ENCODE results near the gene MRPL55.
A peak's percentile ranks its signal among the peaks of the same experiment; 100 is the strongest.

MRPL55 gene

DNA sequence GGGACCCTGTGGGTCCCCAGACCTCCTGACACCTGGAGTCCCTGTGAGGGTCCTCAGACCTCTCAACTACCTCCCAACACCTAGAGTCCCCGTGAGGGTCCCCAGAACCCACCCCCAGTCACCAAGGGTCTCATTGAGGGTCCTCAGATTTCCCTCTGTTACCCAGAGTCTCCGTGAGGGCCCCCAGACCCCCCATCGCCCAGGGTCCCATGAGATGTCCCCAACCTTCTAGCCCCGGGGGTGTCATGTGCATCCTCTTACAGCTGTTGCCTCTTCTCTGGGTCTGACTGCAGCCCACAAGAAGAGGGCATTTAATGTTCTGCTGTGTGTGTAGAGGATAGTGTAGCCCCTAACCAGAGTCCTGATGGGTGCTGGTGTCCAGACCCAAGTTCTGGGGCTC lies 38.7 kb upstream of the MRPL55 start:
- no peak for DNase-seq

DNA sequence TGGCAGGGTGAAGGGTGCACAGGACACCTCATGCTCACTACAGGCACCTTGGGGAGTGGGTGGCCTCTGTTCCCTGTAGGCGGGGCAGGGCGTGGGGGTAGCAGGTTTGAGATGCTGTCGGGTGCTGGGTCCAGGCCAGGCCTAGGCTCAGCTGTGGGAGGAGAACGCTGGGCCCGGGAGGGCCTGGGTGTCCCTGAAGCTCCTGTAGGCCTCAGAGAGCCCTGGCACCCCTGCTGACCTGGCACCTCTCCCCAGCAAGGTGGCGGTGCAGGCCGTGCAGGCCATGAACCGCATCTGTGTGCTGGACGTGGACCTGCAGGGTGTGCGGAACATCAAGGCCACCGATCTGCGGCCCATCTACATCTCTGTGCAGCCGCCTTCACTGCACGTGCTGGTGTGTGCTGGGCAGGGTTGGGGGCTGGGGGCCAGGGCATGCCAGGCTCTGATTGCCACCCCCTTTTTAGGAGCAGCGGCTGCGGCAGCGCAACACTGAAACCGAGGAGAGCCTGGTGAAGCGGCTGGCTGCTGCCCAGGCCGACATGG lies 38.1 kb upstream of the MRPL55 start:
- no peak for DNase-seq

DNA sequence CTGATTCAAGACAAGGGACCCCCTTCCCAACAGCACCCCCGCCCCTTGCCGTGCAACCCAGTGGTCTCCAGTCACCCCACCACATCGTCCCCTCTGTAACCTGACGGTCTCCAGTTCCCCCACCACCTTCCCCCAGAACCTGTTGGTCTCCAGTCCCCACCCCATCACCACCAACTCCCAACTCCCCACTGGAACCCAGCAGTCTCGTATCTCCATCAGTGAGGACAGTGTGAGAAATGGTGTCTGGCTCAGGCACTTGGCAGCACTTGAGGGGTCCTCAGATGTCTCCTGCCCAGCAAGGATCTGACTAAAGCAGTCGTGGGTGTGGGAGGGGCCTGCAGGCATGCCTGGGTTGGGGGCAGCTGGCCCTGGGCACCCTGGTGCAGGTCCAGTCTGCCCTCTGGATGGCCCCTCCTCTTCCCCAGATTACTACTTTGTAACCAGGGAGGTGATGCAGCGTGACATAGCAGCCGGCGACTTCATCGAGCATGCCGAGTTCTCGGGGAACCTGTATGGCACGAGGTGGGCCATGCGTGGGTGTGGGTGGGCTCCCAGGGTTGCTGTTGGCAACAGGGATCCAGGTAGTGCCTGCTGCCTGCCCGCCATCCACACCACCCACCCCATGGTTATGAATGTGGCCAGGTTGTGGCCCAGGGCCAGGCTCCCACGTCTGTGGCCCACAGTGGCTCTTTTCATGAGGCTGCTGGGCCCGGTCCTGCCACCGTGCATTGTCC lies 37.5 kb upstream of the MRPL55 start:
- DNase-seq, result no peak

DNA sequence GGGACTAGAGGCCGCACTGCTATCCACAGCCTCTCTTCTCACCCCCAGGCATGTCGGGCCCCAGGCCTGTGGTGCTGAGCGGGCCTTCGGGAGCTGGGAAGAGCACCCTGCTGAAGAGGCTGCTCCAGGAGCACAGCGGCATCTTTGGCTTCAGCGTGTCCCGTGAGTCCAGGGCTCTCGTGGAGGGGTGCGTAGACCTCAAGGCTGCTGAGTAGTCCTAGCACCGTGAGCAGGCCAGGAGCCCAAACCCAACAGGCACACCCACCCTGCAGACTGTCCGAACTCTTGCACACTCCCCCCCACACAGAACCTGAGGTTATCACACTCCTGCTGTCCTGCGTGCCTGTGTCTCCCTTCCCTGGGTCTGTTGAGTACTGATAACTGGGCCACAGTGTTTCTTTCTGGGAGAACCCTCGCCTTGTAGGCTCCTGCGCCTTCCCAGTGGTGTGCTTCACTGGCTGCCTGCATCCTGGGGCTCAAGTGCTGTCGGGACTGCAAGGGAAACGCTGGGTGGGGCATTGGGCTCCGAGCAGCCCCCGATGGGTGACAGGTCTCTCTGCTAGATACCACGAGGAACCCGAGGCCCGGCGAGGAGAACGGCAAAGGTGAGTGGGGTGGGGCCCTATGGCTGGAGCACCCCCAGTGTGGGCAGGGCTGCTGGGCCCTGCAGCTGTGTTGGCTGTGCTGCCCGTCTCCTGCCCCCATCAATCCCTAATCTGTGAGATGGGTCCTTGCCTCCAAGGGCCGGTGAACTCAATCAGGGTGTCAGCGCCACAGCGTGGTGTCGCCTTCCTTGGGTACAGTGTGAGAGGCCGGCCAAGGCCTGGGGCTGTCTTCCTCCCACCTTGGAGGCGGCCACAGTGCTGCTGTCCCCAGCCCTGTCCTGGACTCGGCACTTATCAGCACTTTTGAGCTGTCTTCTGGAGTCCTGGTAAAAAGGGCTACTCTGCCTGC lies 36.6 kb upstream of the MRPL55 start:
- no peak for DNase-seq

DNA sequence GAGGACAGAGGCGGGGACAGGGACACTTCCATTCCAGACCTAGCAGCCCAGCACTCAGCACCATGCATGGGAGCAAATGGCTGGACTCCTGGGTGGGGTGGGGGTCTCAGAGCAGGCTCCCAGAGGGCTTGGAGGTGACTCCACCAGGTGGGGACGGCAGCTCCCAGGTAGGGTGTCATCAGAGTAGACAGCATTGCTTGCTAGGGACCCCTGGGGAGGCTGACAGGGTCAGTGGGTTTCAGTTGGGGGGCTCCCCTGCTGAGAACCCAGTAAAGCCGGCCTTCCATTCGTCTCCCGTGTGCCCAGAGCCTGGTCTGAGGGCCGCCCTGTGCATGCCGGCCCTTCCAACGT lies 35.9 kb upstream of the MRPL55 start:
- no peak for DNase-seq

DNA sequence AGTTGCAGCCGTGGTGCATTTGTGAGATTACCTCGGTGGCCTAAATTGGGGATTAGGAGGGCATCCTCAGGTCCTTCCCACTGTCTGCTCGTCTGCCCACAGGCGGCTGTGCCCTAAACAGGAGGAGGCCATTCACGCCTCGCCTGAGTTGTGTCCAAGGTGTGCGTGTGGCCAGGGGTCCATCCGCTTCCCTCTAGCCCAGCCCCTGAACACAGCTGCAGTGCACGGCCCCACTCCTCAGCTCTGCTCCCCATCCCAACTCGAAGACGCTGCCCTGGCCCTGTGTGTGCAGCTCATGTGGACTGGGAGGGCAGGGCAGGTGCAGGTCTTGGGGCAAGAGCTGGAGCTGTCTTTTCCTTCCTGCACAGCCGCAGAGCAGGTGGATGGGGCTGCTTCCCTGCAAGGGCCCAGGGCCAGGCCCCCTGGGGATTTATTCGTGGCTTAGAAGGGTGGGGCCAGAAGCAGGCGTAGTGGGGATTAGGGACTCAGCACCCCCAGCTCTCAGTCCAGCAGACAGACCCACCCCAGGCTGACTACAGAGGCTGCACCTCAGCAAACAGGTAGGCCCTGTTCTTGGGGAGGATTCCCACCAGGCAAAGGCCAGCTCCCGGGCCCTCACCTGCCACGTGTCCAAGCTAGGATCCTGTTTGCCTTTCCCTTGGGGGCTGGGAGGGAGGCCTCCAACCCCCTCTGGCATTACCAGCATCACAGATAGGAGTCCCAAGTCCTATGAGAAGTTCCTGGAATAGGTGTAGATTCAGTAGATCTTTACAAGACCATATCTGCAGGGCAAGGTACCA lies 35.3 kb upstream of the MRPL55 start:
- DNase-seq, result no peak

DNA sequence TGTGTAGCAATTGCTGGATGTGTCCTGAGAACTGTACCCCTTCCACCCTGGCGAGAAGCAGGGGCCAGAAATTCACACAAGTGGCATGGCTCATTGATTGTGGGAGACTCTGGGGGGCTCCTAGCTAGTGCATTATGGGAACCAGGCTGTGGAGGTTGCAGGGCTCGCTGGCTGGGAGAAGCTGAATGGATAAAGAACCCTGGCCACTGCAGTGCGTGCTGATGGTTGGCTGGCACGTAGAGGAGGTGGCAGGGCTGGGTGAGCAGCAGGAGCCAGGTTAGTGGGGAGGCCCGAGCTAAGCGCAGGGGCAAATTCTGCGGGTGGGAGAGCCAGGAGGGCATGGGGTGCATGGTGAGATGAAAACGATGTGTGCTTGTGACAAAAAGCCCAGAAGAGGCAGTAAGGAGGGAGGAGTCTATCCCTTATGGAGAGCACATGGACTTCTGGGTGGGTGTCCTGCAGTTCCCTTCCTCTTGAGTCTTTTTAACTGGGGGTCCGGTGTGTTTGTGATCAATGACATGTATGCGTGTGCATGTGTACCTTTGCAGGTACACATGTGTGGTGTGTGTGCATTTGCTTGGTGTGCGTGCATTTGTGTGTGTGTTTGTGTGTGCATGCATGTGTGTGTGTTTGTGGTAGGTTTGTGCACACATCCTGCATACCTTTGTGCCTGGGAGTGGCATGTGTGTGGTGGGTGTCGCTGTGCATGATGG lies 34.5 kb upstream of the MRPL55 start:
- no peak for DNase-seq

DNA sequence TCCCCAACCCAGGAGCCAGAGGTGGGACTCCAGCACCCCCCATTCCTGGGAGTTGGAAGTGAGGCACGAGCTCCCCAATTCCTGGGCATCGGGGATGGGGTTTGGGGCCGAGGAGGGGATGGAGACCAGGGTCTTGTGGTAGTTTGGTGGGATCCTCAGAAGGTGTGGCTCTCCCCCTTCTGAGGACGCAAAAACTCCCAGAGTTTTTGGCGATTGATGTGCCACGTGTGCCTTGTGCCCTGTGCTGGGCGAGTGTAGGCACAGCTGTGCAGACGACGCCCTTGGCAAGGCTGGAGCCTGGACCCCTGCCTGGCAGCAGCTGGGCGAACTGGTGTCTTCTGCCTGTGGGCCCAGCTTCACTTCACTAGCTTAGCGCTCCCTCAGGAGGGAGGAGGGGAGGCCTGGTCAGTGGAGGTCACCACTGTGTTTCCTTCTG lies 33.6 kb upstream of the MRPL55 start:
- no peak for DNase-seq

DNA sequence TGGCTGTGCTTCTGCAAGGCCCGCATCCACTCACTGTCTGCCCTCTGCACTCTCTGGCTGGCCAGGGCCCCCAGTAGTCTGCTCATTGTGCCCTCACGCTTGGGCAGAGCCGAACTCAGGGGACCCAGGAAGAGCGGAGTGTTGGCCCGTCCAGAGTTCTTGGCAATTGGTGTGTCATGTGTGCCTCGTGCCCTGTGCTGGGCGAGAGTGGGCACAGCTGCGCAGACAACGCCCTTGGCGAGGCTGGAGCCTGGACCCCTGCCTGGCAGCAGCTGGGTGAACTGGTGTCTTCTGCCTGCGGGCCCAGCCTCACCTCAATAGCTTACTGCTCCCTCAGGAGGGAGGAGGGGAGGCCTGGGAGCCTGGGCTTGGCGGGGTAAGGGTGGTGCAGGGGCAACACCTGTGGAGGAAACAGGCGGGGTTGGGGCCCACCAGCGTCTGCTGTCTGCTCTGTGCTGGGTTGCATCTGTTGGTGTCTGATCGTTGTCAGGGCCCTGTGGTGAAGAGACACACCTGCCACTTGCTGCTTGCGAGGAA lies 33.1 kb upstream of the MRPL55 start:
- DNase-seq, result no peak

DNA sequence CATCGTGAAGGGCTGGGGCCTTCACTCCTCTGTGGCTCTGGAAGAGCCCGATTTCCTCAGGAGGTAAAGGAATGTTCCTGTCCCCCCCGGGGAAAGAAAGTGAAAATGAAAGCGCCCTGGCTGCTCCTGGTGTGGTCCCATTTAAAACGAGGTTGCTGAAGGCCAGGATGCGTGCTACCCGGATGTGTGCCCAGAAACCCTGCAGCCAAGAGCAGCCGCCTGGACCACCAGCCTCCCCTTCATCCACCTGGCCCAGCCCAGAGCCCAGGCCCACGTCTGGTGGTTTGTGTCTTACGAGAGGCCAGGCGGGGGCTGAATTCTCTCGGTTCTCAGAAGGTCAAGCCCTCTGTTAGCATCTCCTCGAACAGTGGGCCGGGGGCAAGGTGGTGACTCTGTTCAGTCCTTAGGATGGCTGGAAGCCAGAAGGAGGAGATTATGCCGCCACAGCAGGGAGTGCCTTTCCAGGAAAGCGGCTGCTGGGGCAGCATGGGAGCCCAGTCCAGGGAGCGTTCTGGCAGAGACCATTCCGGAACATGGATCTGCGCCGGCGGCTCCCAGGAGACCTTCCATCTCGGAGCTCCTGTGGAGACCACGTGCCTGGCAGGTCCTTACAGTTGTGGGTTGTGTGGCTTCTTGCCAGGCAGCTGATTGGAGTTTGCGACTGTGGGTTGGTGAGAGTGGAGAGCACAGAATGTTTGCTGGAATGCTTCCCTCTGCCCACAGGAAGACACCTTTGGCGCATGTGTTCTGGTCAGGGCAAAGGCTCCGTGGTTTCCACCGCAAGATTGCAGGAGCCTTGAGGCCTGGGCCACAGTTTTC lies 32.3 kb upstream of the MRPL55 start:
- peak; percentile 31 for DNase-seq

DNA sequence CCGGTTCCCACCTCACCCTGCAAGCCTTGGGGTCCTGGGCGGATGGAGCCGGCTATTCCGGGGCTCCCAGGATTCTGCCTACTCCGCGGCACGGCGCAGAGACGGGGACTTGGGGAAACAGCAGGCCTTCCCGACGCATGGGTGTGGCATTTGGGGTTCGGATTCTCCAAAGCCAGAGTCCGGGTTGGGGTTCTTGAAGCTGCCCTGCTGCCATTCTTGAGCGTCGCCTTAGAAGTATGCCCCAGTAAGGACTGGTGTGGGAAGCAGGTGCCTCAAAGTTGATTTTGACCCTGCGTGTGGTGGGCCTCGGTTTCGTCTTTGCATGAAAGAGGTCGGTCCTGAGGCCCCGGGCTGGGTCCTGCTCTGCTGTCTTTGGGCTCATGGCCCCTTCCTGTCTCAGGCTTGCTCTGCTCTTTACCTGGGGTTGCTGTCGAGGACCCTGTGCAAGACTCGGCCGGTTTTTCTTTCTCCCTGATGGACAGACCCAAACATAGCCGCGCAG lies 31.7 kb upstream of the MRPL55 start:
- no peak for DNase-seq

DNA sequence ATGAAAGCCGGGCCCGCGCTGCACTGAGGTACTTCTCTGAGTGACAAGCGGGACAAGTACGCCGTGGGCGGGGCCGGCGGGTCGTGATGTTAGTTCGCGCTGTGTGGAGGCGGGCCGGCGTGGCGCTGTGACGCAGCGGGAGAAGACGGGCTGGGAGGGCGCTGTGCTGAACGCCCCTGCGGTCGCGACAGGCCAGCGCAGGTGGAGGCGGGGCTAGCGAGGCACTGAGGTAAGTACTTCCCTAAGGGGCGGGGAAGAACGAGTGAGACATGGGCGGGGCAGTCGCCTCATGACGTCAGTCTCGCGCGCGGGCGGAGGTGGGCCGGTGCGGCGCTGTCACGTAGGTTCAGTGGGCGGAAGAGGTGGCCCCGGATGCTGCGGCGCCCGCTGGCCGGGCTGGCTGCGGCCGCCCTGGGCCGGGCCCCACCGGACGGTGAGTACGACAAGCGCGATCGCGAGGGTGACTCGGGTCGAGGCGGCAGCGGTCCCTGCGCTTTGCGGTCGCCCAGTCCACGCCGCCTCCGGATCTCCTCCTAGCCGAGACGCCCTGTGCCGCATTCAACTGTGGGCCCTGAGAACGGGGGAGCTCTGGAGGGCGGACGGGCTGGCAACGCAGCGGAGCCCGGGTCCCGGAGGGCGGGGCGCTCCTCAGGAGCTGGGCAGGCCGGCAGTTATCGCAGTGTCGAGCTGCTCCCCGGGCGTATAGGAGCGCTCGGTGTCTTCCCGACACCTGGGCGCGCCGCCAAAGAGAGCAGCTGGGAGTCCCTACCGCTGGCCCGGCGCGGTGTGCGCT lies 31.0 kb upstream of the MRPL55 start, which contains the start of gene GUK1:
Gene GUK1 (plus strand): TSS at position 349 of the 793 bp plus-strand sequence. CDS start 24 bp downstream, at position 373.
- DNase-seq, result peak; percentile 100

DNA sequence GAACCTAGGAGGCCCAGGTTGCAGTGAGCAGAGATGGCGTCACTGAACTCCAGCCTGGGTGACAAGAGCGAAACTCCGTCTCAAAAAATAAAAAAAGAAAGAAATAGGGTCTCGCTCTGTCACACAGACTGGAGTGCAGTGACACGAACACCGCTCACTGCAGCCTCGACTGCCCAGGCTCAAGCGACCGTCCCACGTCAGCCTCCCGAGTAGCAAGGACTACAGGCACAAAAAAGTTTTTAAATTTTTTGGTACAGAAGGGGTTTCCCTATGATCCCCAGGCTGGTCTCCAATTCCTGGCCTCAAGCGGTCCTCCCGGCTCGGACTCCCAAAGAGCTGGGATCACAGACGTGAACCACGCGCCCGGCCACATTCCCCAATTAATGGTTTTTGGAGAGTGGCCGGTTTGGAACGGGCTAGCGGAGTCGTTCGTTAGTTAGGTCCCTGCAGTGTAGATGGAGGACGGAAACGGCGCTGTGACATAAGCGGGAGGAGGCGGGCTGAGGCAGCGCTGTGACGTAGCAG lies 30.4 kb upstream of the MRPL55 start:
- DNase-seq, result no peak

DNA sequence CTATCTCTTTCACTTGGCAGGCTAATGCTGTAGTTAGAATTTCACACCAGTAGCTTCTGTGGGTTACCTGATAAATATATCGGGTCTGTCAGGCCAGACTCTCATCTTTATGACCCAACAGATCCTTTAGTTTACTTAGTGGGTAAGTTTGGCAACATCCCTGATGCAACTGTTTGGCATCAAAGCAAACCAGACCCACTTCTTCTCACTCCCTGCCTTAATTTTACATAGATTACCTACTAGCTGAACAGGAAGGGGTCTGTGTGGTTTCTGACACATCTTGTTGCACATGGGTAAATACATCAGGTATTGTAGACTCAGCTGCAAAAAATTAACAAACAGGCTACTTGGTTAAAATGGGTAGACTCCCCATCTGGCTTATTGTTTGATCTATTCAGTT lies 27.8 kb upstream of the MRPL55 start:
- no peak for DNase-seq

DNA sequence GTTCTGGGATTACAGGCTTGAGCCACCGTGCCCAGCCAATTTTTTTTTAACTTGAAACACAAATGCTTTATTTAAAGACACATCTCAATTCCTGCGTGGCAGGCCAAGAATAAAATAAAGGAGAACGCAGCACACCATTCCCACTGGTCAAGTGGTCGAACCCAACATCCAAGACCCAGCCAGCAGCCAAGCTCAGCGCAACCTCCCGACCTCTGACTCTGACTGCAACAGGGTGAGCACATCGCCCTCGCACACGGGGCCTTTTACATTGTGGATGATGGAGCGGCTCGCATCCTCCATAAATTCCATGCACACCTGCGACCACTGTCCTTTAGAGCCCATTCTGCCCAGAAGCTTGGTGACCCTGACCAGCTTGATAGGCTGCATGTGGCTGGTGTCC lies 25.5 kb upstream of the MRPL55 start:
- DNase-seq, result no peak

DNA sequence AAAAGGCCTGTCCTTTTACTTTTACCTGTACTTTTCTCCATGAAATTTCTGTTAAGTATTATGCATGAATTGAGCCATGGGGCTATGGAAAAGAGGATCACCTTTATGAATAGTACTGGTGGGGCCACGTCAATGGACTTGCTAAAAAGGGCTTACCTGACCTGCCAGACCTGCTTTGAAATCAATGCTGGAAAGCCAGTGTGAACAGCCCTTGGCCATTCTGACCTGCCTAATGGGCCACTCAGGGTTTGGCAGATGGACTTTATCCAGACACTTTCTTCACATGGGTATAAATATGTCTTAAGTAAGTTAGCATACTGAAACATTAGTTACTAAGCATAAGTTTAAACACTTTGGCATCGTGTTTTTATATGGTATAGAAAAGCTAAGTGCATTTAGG lies 22.7 kb upstream of the MRPL55 start:
- no peak for DNase-seq

DNA sequence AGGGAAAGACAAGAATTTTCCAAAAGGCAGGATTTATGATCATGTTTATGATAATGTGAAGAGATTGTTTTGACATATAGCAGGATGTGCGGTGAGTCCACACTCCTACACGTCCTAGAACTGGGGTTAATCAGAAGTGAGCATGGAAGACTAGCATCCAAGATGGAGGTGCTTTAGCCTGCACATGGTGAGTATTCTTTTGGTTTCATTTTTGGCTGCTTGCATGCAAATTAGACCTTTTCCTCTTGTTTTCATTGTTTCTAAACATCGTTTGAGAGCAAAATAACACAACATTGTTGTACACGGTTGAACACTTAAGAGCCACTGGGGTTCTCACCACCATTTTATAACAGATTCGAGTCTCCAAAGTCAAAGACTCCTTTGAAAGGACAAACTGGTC lies 16.1 kb upstream of the MRPL55 start:
- no peak for DNase-seq

DNA sequence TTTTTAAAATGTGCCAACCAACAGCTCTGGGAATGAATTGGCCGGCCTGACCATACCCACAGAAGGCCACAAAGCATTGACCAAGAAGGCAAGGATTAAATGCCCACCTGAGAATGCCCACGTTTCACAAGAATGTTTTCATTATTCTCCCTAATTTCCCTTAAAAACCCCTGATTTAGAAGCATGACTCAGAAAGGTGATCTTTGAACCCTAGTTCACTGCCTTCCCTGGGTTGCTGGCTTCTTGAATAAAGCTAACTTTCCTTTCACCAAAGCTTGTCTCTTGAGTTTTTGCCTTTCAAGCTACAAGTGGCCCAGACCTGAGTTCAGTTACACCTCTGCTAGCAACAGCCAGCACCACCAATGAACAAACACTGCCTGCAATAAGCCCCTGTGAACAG lies 14.4 kb upstream of the MRPL55 start:
- no peak for DNase-seq

DNA sequence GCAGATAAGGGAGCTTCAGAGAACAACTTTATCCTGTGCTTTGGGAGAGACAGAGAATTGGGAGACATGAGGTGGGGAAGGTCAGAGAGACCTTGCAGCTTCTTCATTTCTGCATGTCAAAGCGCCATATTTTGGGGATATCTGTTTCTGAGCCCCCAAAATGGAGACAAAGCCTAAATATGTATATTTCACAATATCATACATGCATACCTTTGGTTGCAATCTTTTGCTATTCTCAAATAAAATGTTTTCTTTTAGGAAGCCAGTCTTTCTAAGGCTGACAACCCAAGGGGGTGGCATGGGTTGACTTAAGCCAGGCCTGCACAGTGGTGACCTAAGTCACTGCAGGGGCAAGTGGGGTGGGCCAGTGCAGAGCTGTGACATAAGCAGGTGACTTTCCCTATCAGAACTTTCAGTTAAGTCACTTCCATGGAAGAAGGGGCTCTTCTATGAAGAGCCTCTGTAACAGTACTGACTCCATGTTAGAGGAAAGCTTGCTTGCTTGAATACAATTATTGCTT lies 13.9 kb upstream of the MRPL55 start:
- DNase-seq, result no peak

Data from fibroblast of skin of abdomen (primary cell).